Vagina (tissue), 2 donors: Measurements from ENCODE around the gene MRGPRF.

Experiments
- POLR2A ChIP-seq, 2 donors: fragments of 450-650 bp; IDR thresholded peaks; one replicate each; pipeline ENCODE4 v1.6.1; 2017; ENCODE audit warnings: antibody characterized with exemption in 2 of 2, mild to moderate bottlenecking in 2 of 2, moderate library complexity in 2 of 2
- POLR2AphosphoS5 ChIP-seq, 2 donors: sonication (generic); formaldehyde crosslinking; IDR thresholded peaks; one replicate each; pipeline ENCODE4 v1.9.0; 2017; ENCODE audit warnings: antibody characterized with exemption in 2 of 2, mild to moderate bottlenecking in 2 of 2, low read depth in 1 of 2; ENCODE audit not compliant: insufficient read depth in 1 of 2
- TF ChIP-seq, protein P1 (sequence below), 3 experiments: fragments of 450-650 bp in 2 of 3; fragments of 200-600 bp in 1 of 3; sonication (generic) in 1 of 3; IDR thresholded peaks; one replicate each; pipeline ENCODE4 v1.5.1; 2017 to 2019; ENCODE audit warnings: antibody characterized with exemption in 3 of 3, mild to moderate bottlenecking in 2 of 3, moderate library complexity in 2 of 3

DNA sequence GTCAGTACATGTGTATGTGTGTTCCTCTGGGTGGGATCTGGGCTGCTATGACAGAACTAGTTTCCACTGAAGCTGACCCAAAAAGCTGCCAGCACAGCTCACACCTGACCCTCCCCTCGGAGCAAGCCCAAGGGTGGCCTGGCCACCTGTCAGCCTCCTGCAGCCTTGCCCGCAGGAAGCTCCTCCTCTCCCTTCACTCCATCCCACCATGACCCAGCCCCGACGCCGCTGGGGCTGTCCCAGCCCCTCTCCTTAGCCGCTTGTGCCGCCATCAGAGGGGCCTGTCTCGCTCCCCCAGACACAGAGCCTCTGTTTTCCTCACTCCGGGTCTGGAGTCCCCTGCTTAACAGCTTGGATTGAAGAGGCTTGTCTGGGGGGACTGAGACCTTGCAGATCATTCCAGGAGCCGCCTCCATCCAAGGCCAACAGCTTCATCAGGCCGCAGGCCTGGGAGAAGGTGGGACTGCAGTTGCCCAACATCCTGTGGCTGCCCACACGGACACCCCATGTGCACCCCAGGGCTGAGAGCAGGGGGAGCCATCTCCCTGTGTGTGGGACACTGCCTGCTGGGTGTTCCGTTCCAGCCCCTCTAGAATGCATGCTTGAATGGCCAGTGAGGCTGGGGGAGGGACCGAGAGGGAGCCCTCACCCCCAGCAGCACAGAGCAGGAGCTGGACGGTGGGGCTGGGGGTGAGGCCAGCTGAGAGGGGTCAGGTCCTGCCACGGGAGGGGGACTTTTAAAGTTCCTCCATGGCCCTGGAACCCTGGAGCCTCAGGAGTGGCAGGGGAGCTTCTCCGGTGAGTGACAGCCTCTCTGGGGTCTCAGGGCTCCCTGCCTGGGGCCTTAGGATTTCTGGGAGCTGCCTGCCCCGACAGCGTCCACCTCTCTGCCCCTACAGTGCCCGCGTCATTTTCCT lies 696 bp downstream of the MRGPRF start:
- TF ChIP-seq POLR2AphosphoS5 (IDR thresholded peaks at IDR 0.05; ENCODE audit: insufficient read depth in 1 of 2, low read depth in 1 of 2), result no peak
- TF ChIP-seq, protein P1, sequence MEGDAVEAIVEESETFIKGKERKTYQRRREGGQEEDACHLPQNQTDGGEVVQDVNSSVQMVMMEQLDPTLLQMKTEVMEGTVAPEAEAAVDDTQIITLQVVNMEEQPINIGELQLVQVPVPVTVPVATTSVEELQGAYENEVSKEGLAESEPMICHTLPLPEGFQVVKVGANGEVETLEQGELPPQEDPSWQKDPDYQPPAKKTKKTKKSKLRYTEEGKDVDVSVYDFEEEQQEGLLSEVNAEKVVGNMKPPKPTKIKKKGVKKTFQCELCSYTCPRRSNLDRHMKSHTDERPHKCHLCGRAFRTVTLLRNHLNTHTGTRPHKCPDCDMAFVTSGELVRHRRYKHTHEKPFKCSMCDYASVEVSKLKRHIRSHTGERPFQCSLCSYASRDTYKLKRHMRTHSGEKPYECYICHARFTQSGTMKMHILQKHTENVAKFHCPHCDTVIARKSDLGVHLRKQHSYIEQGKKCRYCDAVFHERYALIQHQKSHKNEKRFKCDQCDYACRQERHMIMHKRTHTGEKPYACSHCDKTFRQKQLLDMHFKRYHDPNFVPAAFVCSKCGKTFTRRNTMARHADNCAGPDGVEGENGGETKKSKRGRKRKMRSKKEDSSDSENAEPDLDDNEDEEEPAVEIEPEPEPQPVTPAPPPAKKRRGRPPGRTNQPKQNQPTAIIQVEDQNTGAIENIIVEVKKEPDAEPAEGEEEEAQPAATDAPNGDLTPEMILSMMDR (IDR thresholded peaks at IDR 0.05), result no peak
- TF ChIP-seq POLR2A (IDR thresholded peaks at IDR 0.05), result no peak
